ENCODE data around the gene NAPA. TPM values are rescaled to one million over a fixed set of nuclear protein-coding genes. Genes with fewer than 3 reads are reported as not detected.

The NAPA gene
- total RNA-seq, 1 donor from 2014 or later, result 132 TPM

GRCh38 chr19:47492137-47492533, 22.7 kb downstream of the NAPA start:
- Histone ChIP-seq H3K4me1 (ENCODE audit: insufficient read depth, low read length) (no peaks in the 10 kb centered on the region), H2AFZ (ENCODE audit: low read depth, low read length) (no peak overlapping the region), H4K20me1 (ENCODE audit: insufficient read depth, low read length) (peaks cover 33% of the 10 kb centered on the region), H3K4me3 (ENCODE audit: insufficient read depth, low read depth, low read length) (no peak overlapping the region), H3K27ac (ENCODE audit: low read depth, low read length) (no peak overlapping the region), H3K36me3 (ENCODE audit: insufficient read depth, low read length) (no peaks in the 10 kb centered on the region), H3K9ac (ENCODE audit: low read length) (no peak overlapping the region), H3K4me2 (ENCODE audit: low read length) (no peak overlapping the region), H3K9me3 (ENCODE audit: insufficient read depth, low read depth, low read length) (no peaks in the 10 kb centered on the region), H3K27me3 (ENCODE audit: insufficient read depth, low read length) (no peaks in the 10 kb centered on the region), H3K79me2 (ENCODE audit: insufficient read depth, low read length) (no peaks in the 10 kb centered on the region)
- FAIRE-seq (no peak), DNase-seq (ENCODE audit: low read depth) (no peak)
- Mint-ChIP-seq H3K27ac (ENCODE audit: unreplicated experiment) (no peak overlapping the region), H3K27me3 (ENCODE audit: low read depth, unreplicated experiment) (no peaks in the 10 kb centered on the region), H3K9me3 (ENCODE audit: unreplicated experiment) (peaks cover 2% of the 10 kb centered on the region), H3K36me3 (ENCODE audit: low read depth, unreplicated experiment) (peaks cover 14% of the 10 kb centered on the region), H3K4me1 (ENCODE audit: low read depth, unreplicated experiment) (no peaks in the 10 kb centered on the region), H3K4me3 (ENCODE audit: unreplicated experiment) (no peak overlapping the region)
- TF ChIP-seq EZH2 (IDR thresholded peaks at IDR 0.05; ENCODE audit: insufficient read depth, low read length), result no peak
- no peak for TF ChIP-seq CTCF (IDR thresholded peaks at IDR 0.05; ENCODE audit: insufficient read depth, low read depth, low read length)

GRCh38 chr19:47491358-47492136, 23.3 kb downstream of the NAPA start:
- Histone ChIP-seq H3K4me3 (ENCODE audit: insufficient read depth, low read depth, low read length) (no peak overlapping the region), H3K79me2 (ENCODE audit: insufficient read depth, low read length) (no peaks in the 10 kb centered on the region), H3K4me1 (ENCODE audit: insufficient read depth, low read length) (no peaks in the 10 kb centered on the region), H3K27ac (ENCODE audit: low read depth, low read length) (no peak overlapping the region), H3K9ac (ENCODE audit: low read length) (no peak overlapping the region), H3K27me3 (ENCODE audit: insufficient read depth, low read length) (no peaks in the 10 kb centered on the region), H2AFZ (ENCODE audit: low read depth, low read length) (no peak overlapping the region), H4K20me1 (ENCODE audit: insufficient read depth, low read length) (peaks cover 27% of the 10 kb centered on the region), H3K4me2 (ENCODE audit: low read length) (no peak overlapping the region), H3K9me3 (ENCODE audit: insufficient read depth, low read depth, low read length) (no peaks in the 10 kb centered on the region), H3K36me3 (ENCODE audit: insufficient read depth, low read length) (no peaks in the 10 kb centered on the region)
- Mint-ChIP-seq H3K4me3 (ENCODE audit: unreplicated experiment) (no peak overlapping the region), H3K27me3 (ENCODE audit: low read depth, unreplicated experiment) (no peaks in the 10 kb centered on the region), H3K9me3 (ENCODE audit: unreplicated experiment) (peaks cover 2% of the 10 kb centered on the region), H3K27ac (ENCODE audit: unreplicated experiment) (no peak overlapping the region), H3K36me3 (ENCODE audit: low read depth, unreplicated experiment) (peaks cover 12% of the 10 kb centered on the region), H3K4me1 (ENCODE audit: low read depth, unreplicated experiment) (no peaks in the 10 kb centered on the region)
- DNase-seq (ENCODE audit: low read depth), result no peak
- FAIRE-seq, result no peak
- TF ChIP-seq EZH2 (IDR thresholded peaks at IDR 0.05; ENCODE audit: insufficient read depth, low read length) (no peak), CTCF (IDR thresholded peaks at IDR 0.05; ENCODE audit: insufficient read depth, low read depth, low read length) (no peak)

GRCh38 chr19:47490847-47491246, 24.0 kb downstream of the NAPA start:
- no peaks in the 10 kb centered on the region for H3K27me3 Mint-ChIP-seq (ENCODE audit: low read depth, unreplicated experiment)

More at GRCh38 chr19:47490847-47491246, 24.0 kb downstream of the NAPA start:
- peaks cover 7% of the 10 kb centered on the region for H3K36me3 Mint-ChIP-seq (ENCODE audit: low read depth, unreplicated experiment)
- FAIRE-seq (no peak), DNase-seq (ENCODE audit: low read depth) (no peak)
- no peaks in the 10 kb centered on the region for H3K4me1 ChIP-seq (ENCODE audit: insufficient read depth, low read length)
- H3K4me3 ChIP-seq (ENCODE audit: insufficient read depth, low read depth, low read length), result no peak overlapping the region
- peaks cover 20% of the 10 kb centered on the region for H4K20me1 ChIP-seq (ENCODE audit: insufficient read depth, low read length)
- peak overlapping the region; percentile 18 for H3K27ac Mint-ChIP-seq (ENCODE audit: unreplicated experiment)
- no peak overlapping the region for H3K27ac ChIP-seq (ENCODE audit: low read depth, low read length)
- H3K27me3 ChIP-seq (ENCODE audit: insufficient read depth, low read length), result no peaks in the 10 kb centered on the region
- no peak overlapping the region for H2AFZ ChIP-seq (ENCODE audit: low read depth, low read length)
- H3K4me3 Mint-ChIP-seq (ENCODE audit: unreplicated experiment), result no peak overlapping the region
- no peak for TF ChIP-seq CTCF (IDR thresholded peaks at IDR 0.05; ENCODE audit: insufficient read depth, low read depth, low read length)
- no peak for TF ChIP-seq EZH2 (IDR thresholded peaks at IDR 0.05; ENCODE audit: insufficient read depth, low read length)
- H3K36me3 ChIP-seq (ENCODE audit: insufficient read depth, low read length), result no peaks in the 10 kb centered on the region
- H3K4me1 Mint-ChIP-seq (ENCODE audit: low read depth, unreplicated experiment), result no peaks in the 10 kb centered on the region
- H3K79me2 ChIP-seq (ENCODE audit: insufficient read depth, low read length), result no peaks in the 10 kb centered on the region
- no peaks in the 10 kb centered on the region for H3K9me3 ChIP-seq (ENCODE audit: insufficient read depth, low read depth, low read length)
- H3K4me2 ChIP-seq (ENCODE audit: low read length), result no peak overlapping the region
- H3K9ac ChIP-seq (ENCODE audit: low read length), result no peak overlapping the region
- peaks cover 2% of the 10 kb centered on the region for H3K9me3 Mint-ChIP-seq (ENCODE audit: unreplicated experiment)
